ENCODE results near the gene GADD45GIP1.
"Not testable (repeated sequence)": the region's sequence is repeated elsewhere in the genome, so short reads cannot be mapped to it uniquely, and the experiment has no call there.

GADD45GIP1 gene

GRCh38 chr19:12957389-12957952, 448 bp upstream of the GADD45GIP1 start:
- DNase-seq (ENCODE audit: low read depth): not testable (repeated sequence)

DNA sequence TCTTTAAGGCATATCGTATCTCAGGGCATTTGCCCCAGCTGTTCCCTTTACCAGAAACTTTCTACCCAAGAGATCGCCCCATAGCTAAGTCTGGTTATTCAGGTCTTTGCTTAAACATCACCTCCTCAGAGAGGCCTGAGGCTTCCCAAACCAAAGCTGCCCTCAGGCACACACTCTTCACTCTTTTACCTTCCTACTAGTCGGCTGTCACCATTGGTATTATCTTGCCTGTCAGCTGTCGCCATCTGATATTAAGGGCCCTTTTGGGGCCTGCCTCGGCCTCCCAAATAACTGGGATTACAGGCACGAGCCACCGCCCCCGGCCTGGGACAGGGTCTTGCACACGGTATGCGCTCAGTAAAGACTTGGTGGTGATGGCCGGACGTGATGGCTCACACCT, 1.0 kb downstream of the GADD45GIP1 start:
- no peak for DNase-seq (ENCODE audit: low read depth)

GRCh38 chr19:12955575-12955974, 1.4 kb downstream of the GADD45GIP1 start:
- not testable (repeated sequence) for DNase-seq (ENCODE audit: low read depth)

DNA sequence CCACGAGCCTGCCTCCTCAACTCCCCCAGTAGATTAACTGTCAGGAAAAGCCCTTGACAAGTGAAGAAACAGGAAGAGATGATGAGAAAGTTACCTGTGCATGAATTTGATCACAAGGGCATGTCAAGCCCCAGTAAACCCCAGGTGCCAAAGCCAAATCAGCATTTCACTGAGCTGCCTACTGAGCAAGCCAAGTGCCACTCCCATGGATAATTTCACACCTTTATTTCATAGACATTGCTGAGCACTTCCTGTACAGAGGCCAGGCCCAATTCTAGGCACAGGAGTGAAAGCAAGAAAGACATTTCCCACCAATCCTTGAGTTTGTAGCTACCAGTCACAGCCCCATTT, 2.4 kb downstream of the GADD45GIP1 start:
- no peak for DNase-seq (ENCODE audit: low read depth)

DNA sequence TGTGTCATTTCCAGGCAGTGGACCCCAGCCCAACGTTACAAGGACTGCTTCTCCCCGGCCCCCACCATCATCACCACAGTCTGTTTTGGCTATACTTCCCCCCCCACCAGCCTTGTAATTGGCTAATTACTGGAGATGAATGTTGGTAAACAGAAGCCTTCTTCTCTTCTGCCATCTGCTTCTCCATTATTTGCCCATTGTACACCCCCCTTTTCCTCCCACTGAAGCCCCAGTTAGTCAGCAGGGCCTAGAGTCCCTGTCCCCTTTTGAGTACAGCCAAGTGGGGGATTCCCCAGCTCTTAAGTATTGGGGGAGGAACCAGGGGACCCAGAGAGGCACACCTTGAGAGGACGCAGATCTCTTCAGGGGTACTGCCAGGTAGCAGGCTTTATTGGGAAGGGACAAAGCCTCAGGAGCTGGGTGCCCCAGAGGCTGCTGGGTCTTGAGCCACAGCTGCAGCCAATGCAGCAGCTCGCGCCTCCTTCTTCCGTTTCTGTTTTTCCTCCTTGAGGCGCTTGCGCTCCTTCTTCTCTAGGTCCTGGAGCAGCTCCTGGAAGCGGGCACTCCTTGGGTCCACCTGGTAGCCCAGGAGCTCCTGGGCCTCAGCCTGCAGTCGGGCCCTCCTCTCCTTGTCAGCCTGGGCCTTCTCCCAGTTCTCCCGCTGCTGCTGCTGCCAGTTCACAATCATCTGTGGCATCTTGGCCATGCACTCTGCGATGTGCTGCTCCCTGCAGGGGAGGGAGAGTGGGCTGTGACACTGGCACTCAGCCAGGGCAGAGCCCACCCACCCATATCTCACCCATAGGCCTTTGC, 3.0 kb downstream of the GADD45GIP1 start:
- no peak for DNase-seq (ENCODE audit: low read depth)

DNA sequence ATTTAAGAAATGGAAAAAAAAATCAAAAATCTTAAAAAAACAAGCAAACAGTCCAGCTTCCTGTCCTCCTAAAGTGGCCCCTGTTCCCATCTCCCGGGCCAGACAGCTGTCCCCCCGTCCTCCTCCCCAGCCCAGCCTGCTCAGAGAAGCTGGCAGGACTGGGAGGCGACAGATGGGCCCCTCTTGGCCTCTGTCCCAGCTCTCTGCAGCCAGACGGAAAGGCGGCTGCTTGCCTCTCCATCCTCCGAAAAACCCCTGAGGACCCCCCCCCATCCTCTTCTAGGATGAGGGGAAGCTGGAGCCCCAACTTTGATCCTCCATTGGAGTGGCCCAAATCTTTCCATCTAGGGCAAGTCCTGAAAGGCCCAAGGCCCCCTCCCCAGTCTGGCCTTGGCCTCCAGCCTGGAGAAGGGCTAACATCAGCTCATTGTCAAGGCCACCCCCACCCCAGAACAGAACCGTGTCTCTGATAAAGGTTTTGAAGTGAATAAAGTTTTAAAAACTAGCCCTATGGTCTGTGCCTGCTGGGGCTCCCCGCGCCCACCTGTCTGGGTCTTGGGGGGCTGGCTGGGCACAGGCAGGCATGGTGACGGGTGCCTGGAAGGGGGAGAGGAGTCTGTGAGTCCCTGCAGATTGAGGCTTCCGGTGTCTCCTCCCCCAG, 3.8 kb downstream of the GADD45GIP1 start:
- DNase-seq (ENCODE audit: low read depth): no peak

DNA sequence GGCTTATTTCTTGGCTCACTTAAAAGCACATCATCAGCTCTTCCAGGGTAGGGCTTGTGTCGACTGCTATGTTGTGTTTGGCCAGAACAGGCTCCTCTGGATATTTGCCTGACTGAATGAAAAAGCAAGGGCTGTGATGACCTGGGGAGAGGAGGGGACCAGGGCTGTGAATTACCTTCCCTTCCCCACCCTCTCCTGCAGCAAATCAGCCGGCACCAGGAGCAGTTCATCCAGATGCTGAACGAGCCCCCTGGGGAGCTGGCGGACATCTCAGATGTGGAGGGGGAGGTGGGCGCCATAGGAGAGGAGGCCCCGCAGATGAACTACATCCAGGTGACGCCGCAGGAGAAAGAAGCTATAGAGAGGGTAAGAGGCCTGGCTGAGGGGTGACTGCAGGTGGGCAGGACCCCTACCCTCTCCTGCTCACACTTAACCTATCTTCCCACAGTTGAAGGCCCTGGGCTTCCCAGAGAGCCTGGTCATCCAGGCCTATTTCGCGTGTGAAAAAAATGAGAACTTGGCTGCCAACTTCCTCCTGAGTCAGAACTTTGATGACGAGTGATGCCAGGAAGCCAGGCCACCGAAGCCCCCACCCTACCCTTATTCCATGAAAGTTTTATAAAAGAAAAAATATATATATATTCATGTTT, 4.4 kb downstream of the GADD45GIP1 start:
- DNase-seq (ENCODE audit: low read depth): no peak

- not testable (repeated sequence) for DNase-seq (ENCODE audit: low read depth)
Measured at GRCh38 chr19:12952050-12952449, 5.0 kb downstream of the GADD45GIP1 start.

GRCh38 chr19:12949363-12950283, 7.4 kb downstream of the GADD45GIP1 start:
- no peak for DNase-seq (ENCODE audit: low read depth)

GRCh38 chr19:12948612-12949362, 8.2 kb downstream of the GADD45GIP1 start:
- DNase-seq (ENCODE audit: low read depth): no peak

DNA sequence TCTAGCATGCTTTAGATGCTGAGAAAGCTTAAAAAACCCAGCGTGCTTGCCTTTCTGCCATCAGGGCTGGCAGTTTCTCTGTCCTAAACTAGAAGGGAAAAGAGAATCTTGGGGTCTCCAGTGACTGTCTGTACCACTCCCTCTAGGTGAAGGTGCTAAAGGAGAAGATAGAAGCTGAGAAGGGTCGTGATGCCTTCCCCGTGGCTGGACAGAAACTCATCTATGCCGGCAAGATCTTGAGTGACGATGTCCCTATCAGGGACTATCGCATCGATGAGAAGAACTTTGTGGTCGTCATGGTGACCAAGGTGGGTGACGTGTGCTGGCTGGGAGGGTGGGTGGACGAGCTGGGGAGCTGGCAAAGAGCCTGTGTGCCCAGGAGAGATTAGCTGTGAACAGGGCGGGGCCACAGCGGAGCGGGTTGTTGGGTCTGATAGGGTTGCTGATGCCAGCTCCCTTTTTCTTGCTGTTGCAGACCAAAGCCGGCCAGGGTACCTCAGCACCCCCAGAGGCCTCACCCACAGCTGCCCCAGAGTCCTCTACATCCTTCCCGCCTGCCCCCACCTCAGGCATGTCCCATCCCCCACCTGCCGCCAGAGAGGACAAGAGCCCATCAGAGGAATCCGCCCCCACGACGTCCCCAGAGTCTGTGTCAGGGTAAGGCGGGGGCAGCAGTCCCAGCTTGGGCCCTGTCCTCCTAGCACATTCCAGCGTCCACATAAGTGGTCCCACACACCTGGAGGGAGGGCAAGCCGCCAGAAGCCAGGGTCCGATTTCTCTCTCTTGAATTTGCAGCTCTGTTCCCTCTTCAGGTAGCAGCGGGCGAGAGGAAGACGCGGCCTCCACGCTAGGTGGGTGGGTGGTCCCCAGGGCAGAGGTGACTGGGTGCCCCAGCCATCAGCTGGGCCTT, 9.1 kb downstream of the GADD45GIP1 start:
- DNase-seq (ENCODE audit: low read depth): no peak

DNA sequence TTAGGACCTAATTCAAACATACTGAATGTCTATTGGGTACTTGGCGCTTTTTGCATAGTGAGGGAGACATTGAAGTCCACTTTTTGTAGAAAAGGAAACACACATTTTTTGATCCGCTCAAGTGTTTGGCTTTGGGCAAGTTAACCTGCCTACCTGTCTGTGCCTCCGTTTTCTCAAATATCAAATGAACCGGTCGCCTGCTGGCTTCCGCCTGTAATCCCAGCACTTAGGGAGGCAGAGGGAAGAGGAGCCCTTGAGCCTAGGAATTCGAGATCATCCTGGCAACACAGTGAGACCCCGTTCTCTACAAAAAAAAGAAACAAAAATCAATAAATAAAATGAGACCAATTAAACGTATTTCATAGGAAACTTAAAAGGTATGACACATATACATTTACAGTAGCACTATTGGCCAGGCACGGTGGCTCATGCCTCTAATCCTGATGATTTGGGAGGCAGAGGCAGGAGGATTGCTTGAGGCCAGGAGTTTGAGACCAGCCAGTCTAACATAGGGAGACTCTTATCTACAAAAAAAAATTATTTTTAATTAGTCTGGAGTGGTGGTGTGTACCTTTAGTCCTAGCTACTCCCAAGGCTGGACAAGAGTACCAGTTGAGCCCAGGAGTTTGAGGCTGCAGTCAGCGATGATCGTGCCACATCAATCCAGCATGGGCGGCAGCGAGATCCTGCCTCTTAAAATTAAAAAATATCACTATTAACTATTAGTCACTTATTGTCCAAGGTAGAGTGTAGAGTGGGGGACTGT, 10.1 kb downstream of the GADD45GIP1 start:
- no peak for DNase-seq (ENCODE audit: low read depth)

GRCh38 chr19:12946092-12946721, 10.8 kb downstream of the GADD45GIP1 start:
- DNase-seq (ENCODE audit: low read depth): peak; percentile 42

DNA sequence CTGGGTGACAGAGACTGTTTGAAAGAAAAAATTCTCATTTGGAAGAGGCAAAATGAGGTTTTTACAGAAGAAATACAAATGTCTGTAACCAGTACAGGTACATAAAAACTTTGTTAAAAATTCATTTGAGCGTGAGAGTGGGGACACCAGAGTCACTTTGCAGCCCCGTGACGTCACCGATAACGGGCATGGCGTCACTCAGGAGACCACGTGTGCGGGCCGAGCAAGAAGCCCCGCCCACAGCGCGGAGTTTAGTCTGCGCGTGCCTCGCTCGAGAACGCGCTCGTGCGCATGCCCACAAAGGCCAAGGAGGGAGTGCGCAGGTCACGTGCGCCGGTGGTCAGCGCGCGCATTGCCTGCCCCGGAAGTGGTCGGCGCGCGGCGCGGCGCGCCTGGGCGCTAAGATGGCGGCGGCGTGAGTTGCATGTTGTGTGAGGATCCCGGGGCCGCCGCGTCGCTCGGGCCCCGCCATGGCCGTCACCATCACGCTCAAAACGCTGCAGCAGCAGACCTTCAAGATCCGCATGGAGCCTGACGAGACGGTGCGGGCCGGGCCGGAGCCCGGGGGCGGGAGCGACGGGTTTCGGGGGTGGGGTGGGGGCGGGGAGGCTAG, 11.4 kb downstream of the GADD45GIP1 start, which contains the start of gene RAD23A:
TSS of gene RAD23A (plus strand) at position 384 of the 613 bp plus-strand sequence. CDS start at position 471, 87 bp downstream.
- DNase-seq (ENCODE audit: low read depth): peak; percentile 98

GRCh38 chr19:12944104-12944674, 12.8 kb downstream of the GADD45GIP1 start:
- DNase-seq (ENCODE audit: low read depth): no peak

- DNase-seq (ENCODE audit: low read depth): no peak
Measured at GRCh38 chr19:12943437-12944044, 13.5 kb downstream of the GADD45GIP1 start.

DNA sequence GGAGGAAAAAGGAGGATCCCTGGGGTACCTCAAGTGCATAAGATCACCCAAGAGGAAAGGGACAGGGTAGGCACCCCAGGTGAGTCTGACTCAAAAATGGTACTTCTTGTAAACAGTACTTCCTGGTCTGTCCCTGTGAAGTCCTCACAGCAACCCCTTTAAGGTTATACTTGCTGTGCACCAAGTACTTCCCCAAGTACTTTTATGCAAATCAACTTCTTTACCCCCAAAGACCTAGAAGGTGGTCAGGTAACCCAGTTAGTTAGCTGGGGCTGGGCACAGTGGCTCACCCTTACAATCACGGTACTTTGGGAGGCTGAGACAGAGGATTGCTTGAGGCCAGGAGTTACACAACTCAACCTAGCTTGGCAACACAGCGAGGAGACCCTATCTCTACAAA, 16.1 kb downstream of the GADD45GIP1 start:
- no peak for DNase-seq (ENCODE audit: low read depth)

All from stimulated activated CD8-positive, alpha-beta memory T cell treated with anti-CD3 and anti-CD28 coated beads, Interleukin-4, amount 100 ng/mL, for 24 hours (primary cell).